BE2C (cell line): ENCODE data around the gene LMAN2L.

Source experiments
- DNase-seq: peaks from one replicate; pipeline ENCODE4 v3.0.0-alpha.2; 2020
- H3K27me3 ChIP-seq: fragments of 250-450 bp; sonication (Bioruptor Pico); 2 replicates; pipeline ENCODE4 v1.5.1; 2020; ENCODE audit warnings: mild to moderate bottlenecking
- H3K36me3 ChIP-seq: fragments of 250-450 bp; sonication (Bioruptor Pico); 2 replicates; pipeline ENCODE4 v1.5.1; 2020; ENCODE audit warnings: mild to moderate bottlenecking
- H3K4me1 ChIP-seq: fragments of 250-450 bp; sonication (Bioruptor Pico); 2 replicates; pipeline ENCODE4 v1.5.1; 2020
- H3K4me3 ChIP-seq: 2 replicates; pipeline ENCODE4 v1.5.1; 2011; ENCODE audit warnings: low read depth, low read length
- H3K9me3 ChIP-seq: fragments of 250-450 bp; sonication (Bioruptor Pico); 2 replicates; pipeline ENCODE4 v1.5.1; 2020
- CTCF ChIP-seq: IDR thresholded peaks from 2 replicates; pipeline ENCODE4 v1.5.1; 2012; ENCODE audit warnings: mild to moderate bottlenecking, low read depth, low read length

LMAN2L gene

GRCh38 chr2:96769814-96770213 is 29.9 kb upstream of the LMAN2L start:
- peak; percentile 18 for DNase-seq
- Histone ChIP-seq H3K27me3 (no peaks in the 10 kb centered on the region), H3K4me1 (no peaks in the 10 kb centered on the region), H3K9me3 (no peaks in the 10 kb centered on the region), H3K36me3 (no peaks in the 10 kb centered on the region), H3K4me3 (no peak overlapping the region)
- no peak for TF ChIP-seq CTCF

DNA sequence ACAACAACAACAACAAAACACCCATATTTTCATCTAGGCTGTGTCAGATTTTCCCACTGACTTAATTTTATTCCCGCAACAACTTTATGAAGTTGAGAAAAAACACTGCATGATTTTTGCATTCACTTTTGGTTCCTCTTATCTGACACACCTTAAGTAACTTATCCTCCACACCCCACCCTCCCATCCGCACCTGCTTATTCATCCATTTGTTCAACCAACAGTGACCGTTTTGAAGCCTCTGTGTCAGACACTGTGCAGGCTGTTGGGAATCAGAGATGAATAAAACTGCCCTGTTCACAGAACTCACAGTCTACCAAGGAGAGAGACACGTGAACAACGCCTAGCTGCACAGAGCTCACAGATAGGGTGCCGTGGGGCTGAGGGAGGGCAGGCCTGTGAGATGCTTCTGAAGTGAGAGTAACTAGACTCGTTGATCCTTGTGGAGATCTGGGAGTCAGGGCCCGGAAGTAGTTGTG is 28.3 kb upstream of the LMAN2L start:
- H3K4me1 ChIP-seq = no peaks in the 10 kb centered on the region
- no peak for DNase-seq
- no peaks in the 10 kb centered on the region for H3K9me3 ChIP-seq
- no peaks in the 10 kb centered on the region for H3K27me3 ChIP-seq
- TF ChIP-seq CTCF = no peak
- no peak overlapping the region for H3K4me3 ChIP-seq
- no peaks in the 10 kb centered on the region for H3K36me3 ChIP-seq

DNA sequence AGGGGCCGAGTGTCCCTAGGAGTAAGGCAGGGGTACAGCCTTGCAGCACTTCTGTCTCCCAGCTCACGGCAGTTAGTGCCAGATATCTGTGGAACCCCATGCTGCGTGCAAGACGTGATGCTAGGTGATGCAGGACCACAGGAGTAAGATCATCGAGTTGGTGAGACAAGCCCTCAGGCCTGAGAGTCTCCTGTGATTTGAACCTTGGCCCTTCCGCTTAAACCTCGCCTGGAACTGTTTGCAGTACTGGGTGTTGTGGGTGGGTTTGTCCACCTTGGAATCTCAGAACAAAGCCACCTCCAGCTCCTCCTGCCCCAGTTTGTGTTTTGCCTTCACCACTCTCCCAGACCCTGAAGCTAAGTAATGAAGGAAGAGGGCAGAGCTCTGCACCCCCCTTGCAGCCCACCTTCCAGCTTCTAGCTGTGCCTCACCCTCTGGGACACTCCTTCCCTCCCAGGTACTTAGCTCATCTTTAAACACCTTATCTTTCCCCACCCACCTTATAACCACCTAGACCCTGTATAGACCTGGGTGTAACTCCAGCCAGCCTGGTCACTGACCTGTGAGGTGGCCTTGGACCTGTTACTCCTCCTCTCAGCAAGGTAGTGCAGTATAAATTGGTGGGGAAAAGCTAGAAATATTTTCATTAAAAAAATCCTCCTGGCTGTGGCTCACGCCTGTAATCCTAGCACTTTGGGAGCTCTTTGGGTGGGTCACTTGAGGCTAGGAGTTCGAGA is 27.4 kb upstream of the LMAN2L start:
- Histone ChIP-seq H3K9me3 (no peaks in the 10 kb centered on the region), H3K4me1 (no peaks in the 10 kb centered on the region), H3K36me3 (no peaks in the 10 kb centered on the region), H3K27me3 (no peaks in the 10 kb centered on the region), H3K4me3 (no peak overlapping the region)
- DNase-seq = no peak
- TF ChIP-seq CTCF = no peak

GRCh38 chr2:96764253-96764637 is 24.4 kb upstream of the LMAN2L start:
- DNase-seq = no peak
- TF ChIP-seq CTCF = no peak

GRCh38 chr2:96763511-96764252 is 23.8 kb upstream of the LMAN2L start:
- H3K4me3 ChIP-seq = peak overlapping the region; percentile 21
- no peaks in the 10 kb centered on the region for H3K4me1 ChIP-seq
- DNase-seq = no peak
- no peaks in the 10 kb centered on the region for H3K27me3 ChIP-seq
- no peaks in the 10 kb centered on the region for H3K9me3 ChIP-seq
- no peaks in the 10 kb centered on the region for H3K36me3 ChIP-seq
- peak; percentile 38 for TF ChIP-seq CTCF

More at GRCh38 chr2:96764253-96764637, 24.4 kb upstream of the LMAN2L start:
- peak overlapping the region; percentile 21; the same call in 1 of the 2 replicates for H3K4me3 ChIP-seq
- H3K9me3 ChIP-seq = no peaks in the 10 kb centered on the region
- no peaks in the 10 kb centered on the region for H3K27me3 ChIP-seq
- H3K4me1 ChIP-seq = no peaks in the 10 kb centered on the region
- H3K36me3 ChIP-seq = no peaks in the 10 kb centered on the region
